GM18505 (cell line): ENCODE measurements around the gene GEMIN7.

Source experiments
- ATAC-seq: cut with Tn5 transposase; IDR thresholded peaks from one replicate; pipeline ENCODE4 v1.9.1; 2021; ENCODE audit not compliant: unreplicated experiment
- POLR2A ChIP-seq: IDR thresholded peaks from 4 replicates; pipeline ENCODE4 v1.6.1; 2011; ENCODE audit warnings: borderline replicate concordance; ENCODE audit not compliant: insufficient read depth, insufficient read length; ENCODE audit errors: extremely low read depth

Gene GEMIN7

GRCh38 chr19:45070861-45071544 is 8.1 kb upstream of the GEMIN7 start:
- ATAC-seq: no peak
- peak; percentile 25 for TF ChIP-seq POLR2A

- no peak for ATAC-seq
- no peak for TF ChIP-seq POLR2A
Measured at GRCh38 chr19:45071545-45071938, 7.5 kb upstream of the GEMIN7 start.

- no peak for ATAC-seq
- TF ChIP-seq POLR2A: no peak
Measured at GRCh38 chr19:45071969-45072790, 6.9 kb upstream of the GEMIN7 start.

GRCh38 chr19:45074744-45075300 is 4.2 kb upstream of the GEMIN7 start:
- no peak for TF ChIP-seq POLR2A
- ATAC-seq: no peak

- peak; percentile 68 for TF ChIP-seq POLR2A
- ATAC-seq: peak; percentile 56
Measured at GRCh38 chr19:45075301-45076028, 3.6 kb upstream of the GEMIN7 start.

- peak; percentile 34 for ATAC-seq
- TF ChIP-seq POLR2A: peak; percentile 91
Measured at GRCh38 chr19:45076029-45076850, 2.8 kb upstream of the GEMIN7 start, which contains the start of gene ZNF296. Gene ZNF296 (minus strand): TSS chr19:45076478. CDS start chr19:45076373, 105 bp downstream.

GRCh38 chr19:45076851-45077730 is 2.0 kb upstream of the GEMIN7 start:
- no peak for ATAC-seq
- no peak for TF ChIP-seq POLR2A

GRCh38 chr19:45078390-45079062 is 534 bp upstream of the GEMIN7 start:
- no peak for ATAC-seq
- TF ChIP-seq POLR2A: no peak

GRCh38 chr19:45079911-45080370 is 881 bp downstream of the GEMIN7 start:
- TF ChIP-seq POLR2A: no peak
- ATAC-seq: no peak

- no peak for TF ChIP-seq POLR2A
- ATAC-seq: no peak
Measured at GRCh38 chr19:45082170-45082569, 3.1 kb downstream of the GEMIN7 start.

GRCh38 chr19:45086480-45086879 is 7.4 kb downstream of the GEMIN7 start:
- ATAC-seq: no peak
- no peak for TF ChIP-seq POLR2A
